Thoracic aorta (tissue), 2 donors: ENCODE data around the gene FANCD2OS. TPM values are rescaled to one million over a fixed set of nuclear protein-coding genes. Genes with fewer than 3 reads are reported as not detected.
"Not testable (repeated sequence)": the region's sequence is repeated elsewhere in the genome, so short reads cannot be mapped to it uniquely, and the experiment has no call there.

Experiments used
- ATAC-seq: fragments of 150-250 bp; one replicate; pipeline ENCODE4 v1.8.0; 2017; ENCODE audit warnings: low read depth; ENCODE audit not compliant: insufficient number of reproducible peaks, low FRiP score
- DNase-seq: peaks from one replicate; pipeline ENCODE4 v3.0.0-alpha.2; 2020; ENCODE audit warnings: low spot score
- H3K27ac ChIP-seq, 2 donors: fragments of 200-600 bp; sonication (generic); 1 replicate in 1 of 2; 2 replicates in 1 of 2; pipeline ENCODE4 v1.5.1; 2016; ENCODE audit warnings: mild to moderate bottlenecking in 2 of 2, moderate library complexity in 2 of 2
- H3K27me3 ChIP-seq: fragments of 200-600 bp; sonication (generic); replicated peaks from 2 replicates; pipeline ENCODE4 v1.6.0; 2016; ENCODE audit warnings: mild to moderate bottlenecking; ENCODE audit not compliant: insufficient read depth
- H3K36me3 ChIP-seq: fragments of 200-600 bp; sonication (generic); one replicate; pipeline ENCODE4 v1.5.1; 2016
- H3K4me1 ChIP-seq, 2 donors: fragments of 200-600 bp; sonication (generic); 1 replicate in 1 of 2; 2 replicates in 1 of 2; pipeline versions ENCODE4 v1.5.1 to v1.6.0; 2016; ENCODE audit warnings: low read depth in 2 of 2, mild to moderate bottlenecking in 1 of 2; ENCODE audit not compliant: control insufficient read depth in 1 of 2
- H3K4me3 ChIP-seq: fragments of 200-600 bp; sonication (generic); 2 replicates; pipeline ENCODE4 v1.5.1; 2016; ENCODE audit warnings: mild to moderate bottlenecking
- H3K9me3 ChIP-seq: fragments of 200-600 bp; sonication (generic); 2 replicates; pipeline ENCODE4 v1.5.1; 2016
- CTCF ChIP-seq: fragments of 200-600 bp; sonication (generic); IDR thresholded peaks from one replicate; pipeline ENCODE4 v1.5.1; 2019; ENCODE audit warnings: antibody characterized with exemption
- total RNA-seq, 2 donors: library from RNA; depleted of rRNA; stranded (reverse); fragments of >200 nt; gene quantifications; one replicate each; pipeline versions ENCODE4 v1.1.0 to v1.2.3, GENCODE V29; 2016

The FANCD2OS gene
- total RNA-seq, 2 donors from 2014 or later: not detected

GRCh38 chr3:10093678-10094077 lies 14.4 kb downstream of the FANCD2OS start:
- TF ChIP-seq CTCF: no peak
- ATAC-seq: no peak
- no peaks in the 10 kb centered on the region for H3K36me3 ChIP-seq

DNA sequence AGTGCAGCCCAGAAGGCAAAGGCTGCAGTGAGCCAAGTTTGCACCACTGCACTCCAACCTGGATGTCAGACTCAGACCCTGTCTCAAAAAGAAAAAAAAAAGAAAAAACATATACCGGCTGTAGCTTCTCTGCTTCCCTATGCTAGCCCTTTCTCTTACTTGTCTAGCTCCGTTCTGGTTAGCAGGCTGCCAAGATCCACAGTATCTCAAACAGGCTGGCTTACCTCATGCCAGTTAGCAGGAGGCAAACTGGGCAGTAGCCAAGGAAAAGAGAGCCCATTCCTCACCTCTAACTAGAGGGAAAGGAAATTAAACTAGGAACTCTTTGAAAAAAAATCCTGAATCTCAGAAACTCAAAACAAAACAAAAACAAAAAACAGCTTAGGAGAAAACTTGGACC lies 16.7 kb downstream of the FANCD2OS start:
- ATAC-seq: not testable (repeated sequence)

More at GRCh38 chr3:10093678-10094077, 14.4 kb downstream of the FANCD2OS start:
- no peaks in the 10 kb centered on the region for H3K27me3 ChIP-seq
- no peaks in the 10 kb centered on the region for H3K9me3 ChIP-seq
- no peak for DNase-seq
- no peak overlapping the region for H3K4me3 ChIP-seq
- H3K4me1 ChIP-seq: no peaks in the 10 kb centered on the region
- no peak overlapping the region for H3K27ac ChIP-seq

GRCh38 chr3:10090774-10091173 lies 17.3 kb downstream of the FANCD2OS start:
- H3K36me3 ChIP-seq, H3K4me3 ChIP-seq, ATAC-seq, H3K27me3 ChIP-seq, H3K27ac ChIP-seq, DNase-seq, H3K9me3 ChIP-seq, H3K4me1 ChIP-seq: not testable (repeated sequence)

More for the DNA sequence above, 16.7 kb downstream of the FANCD2OS start:
- not testable (repeated sequence) for H3K36me3 ChIP-seq, DNase-seq, H3K9me3 ChIP-seq, H3K4me1 ChIP-seq, H3K27me3 ChIP-seq, H3K4me3 ChIP-seq, H3K27ac ChIP-seq

DNA sequence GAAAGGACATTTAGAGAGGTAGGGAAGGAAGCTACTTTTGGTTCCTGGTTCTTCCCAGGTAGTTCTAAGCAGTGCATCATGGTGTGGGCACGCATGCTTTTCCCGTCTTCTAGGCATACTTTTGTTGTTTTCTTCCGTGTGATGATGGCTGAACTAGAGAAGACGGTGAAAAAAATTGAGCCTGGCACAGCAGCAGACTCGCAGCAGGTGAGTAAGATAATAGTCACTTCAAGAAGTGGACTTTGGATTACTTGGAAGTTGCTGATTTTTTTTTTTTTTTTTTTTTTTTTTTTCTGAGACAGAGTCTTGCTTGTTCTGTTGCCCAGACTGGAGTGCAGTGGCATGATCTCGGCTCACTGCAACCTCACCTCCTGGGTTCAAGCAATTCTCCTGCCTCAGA lies 17.9 kb downstream of the FANCD2OS start:
- no peaks in the 10 kb centered on the region for H3K36me3 ChIP-seq
- no peak for TF ChIP-seq CTCF
- ATAC-seq: no peak

GRCh38 chr3:10088256-10088655 lies 19.8 kb downstream of the FANCD2OS start:
- DNase-seq (no peak), ATAC-seq (no peak)
- no peak for TF ChIP-seq CTCF
- Histone ChIP-seq H3K4me1 (no peaks in the 10 kb centered on the region), H3K27ac (no peak overlapping the region), H3K9me3 (no peaks in the 10 kb centered on the region), H3K36me3 (no peaks in the 10 kb centered on the region), H3K4me3 (no peak overlapping the region), H3K27me3 (no peaks in the 10 kb centered on the region)

More for the DNA sequence above, 17.9 kb downstream of the FANCD2OS start:
- H3K4me3 ChIP-seq: no peak overlapping the region
- H3K27ac ChIP-seq: no peak overlapping the region
- no peaks in the 10 kb centered on the region for H3K4me1 ChIP-seq
- H3K9me3 ChIP-seq: no peaks in the 10 kb centered on the region
- DNase-seq: no peak
- no peaks in the 10 kb centered on the region for H3K27me3 ChIP-seq

GRCh38 chr3:10085738-10086137 lies 22.3 kb downstream of the FANCD2OS start:
- TF ChIP-seq CTCF: no peak
- H3K4me1 ChIP-seq: no peaks in the 10 kb centered on the region
- no peak for ATAC-seq
- no peak for DNase-seq
- no peaks in the 10 kb centered on the region for H3K36me3 ChIP-seq
- H3K27ac ChIP-seq: no peak overlapping the region
- H3K4me3 ChIP-seq: no peak overlapping the region
- H3K27me3 ChIP-seq: no peaks in the 10 kb centered on the region
- no peaks in the 10 kb centered on the region for H3K9me3 ChIP-seq
